K562 (cell line): ENCODE results near the gene APOM. TPM values are rescaled to one million over a fixed set of nuclear protein-coding genes. Genes with fewer than 3 reads are reported as not detected.
A peak's percentile ranks its signal among the peaks of the same experiment; 100 is the strongest.

ENCODE experiments used
- ATAC-seq: fragments of 200-7000 bp; cut with Tn5 transposase; 3 replicates; pipeline ENCODE4 v1.9.1; 2020; ENCODE audit warnings: moderate library complexity
- BruUV-seq: library from RNA; stranded (reverse); fragments of 400-500 nt; replicated peaks from 2 replicates; lab custom pipeline; 2021; lab: Mats Ljungman, UMichigan
- CTCF ChIA-PET: fragments of 300-600 bp; formaldehyde crosslinking; extraction: SDS; loops from one replicate; lab custom pipeline; 2021; ENCODE audit warnings: low intra/inter-chr PET ratio; lab: Yijun Ruan, JAX
- POLR2A ChIA-PET: fragments of 300-600, 350-650 bp; sonication (Branson Sonifier 250); formaldehyde crosslinking; extraction: SDS; loops from one replicate; lab custom pipeline; 2021; ENCODE audit warnings: antibody characterized with exemption, inconsistent platforms; lab: Yijun Ruan, JAX
- DNase-seq, 4 experiments: peaks; one replicate each; pipeline versions ENCODE4 v3.0.0 to v3.0.0-alpha.2; 2011 to 2018; ENCODE audit warnings: low spot score in 3 of 4, mixed read lengths in 3 of 4; ENCODE audit errors: extremely low read depth in 1 of 4
- FAIRE-seq: peaks from 2 replicates; lab custom pipeline; 2011; peaks lifted over from hg19 to GRCh38; lab: Jason Lieb, UNC
- H2AFZ ChIP-seq: 2 replicates; pipeline ENCODE4 v1.6.0; 2011; ENCODE audit warnings: low read depth, low read length, control low read depth, inconsistent platforms
- H3K27ac ChIP-seq: fragments of 200-600 bp; 3 replicates; pipeline ENCODE4 v1.8.0; 2011; ENCODE audit warnings: low read depth, mild to moderate bottlenecking, control low read depth, inconsistent platforms, low read length, moderate library complexity, mixed read lengths; ENCODE audit errors: extremely low read depth
- H3K27me3 ChIP-seq, 2 experiments: fragments of 300-600 bp in 1 of 2; 2 replicates in 1 of 2; 3 replicates in 1 of 2; pipeline versions ENCODE4 v1.6.0 to v1.8.0; 2011; ENCODE audit warnings: inconsistent platforms in 2 of 2, low read length in 2 of 2, mild to moderate bottlenecking in 1 of 2, mixed read lengths in 1 of 2, moderate library complexity in 1 of 2; ENCODE audit not compliant: control insufficient read depth in 2 of 2, insufficient read depth in 2 of 2
- H3K36me3 ChIP-seq: fragments of 300-600 bp; 3 replicates; pipeline ENCODE4 v1.8.0; 2011; ENCODE audit warnings: mild to moderate bottlenecking, low read length, inconsistent platforms; ENCODE audit not compliant: control insufficient read depth, insufficient read depth
- H3K4me1 ChIP-seq, 2 experiments: fragments of 200-600 bp in 1 of 2; replicated peaks in 1 of 2; 2 replicates in 1 of 2; 3 replicates in 1 of 2; pipeline versions ENCODE4 v1.5.1 to v1.8.0; 2011; ENCODE audit warnings: inconsistent platforms in 2 of 2, low read length in 2 of 2, mild to moderate bottlenecking in 1 of 2, mixed read lengths in 1 of 2, moderate library complexity in 1 of 2; ENCODE audit not compliant: control insufficient read depth in 2 of 2, insufficient read depth in 2 of 2
- H3K4me2 ChIP-seq: 2 replicates; pipeline ENCODE4 v1.6.1; 2011; ENCODE audit warnings: low read length, control low read depth, inconsistent platforms, mixed read lengths; ENCODE audit not compliant: insufficient read depth
- H3K4me3 ChIP-seq: fragments of 200-600 bp; sonication (generic), shearing (Covaris generic); 2 replicates; pipeline ENCODE4 v1.5.1; 2016; ENCODE audit warnings: control low read depth, inconsistent platforms
- H3K79me2 ChIP-seq: fragments of 200-600 bp; 3 replicates; pipeline ENCODE4 v1.8.0; 2011; ENCODE audit warnings: low read length, inconsistent platforms; ENCODE audit not compliant: control insufficient read depth, insufficient read depth
- H3K9ac ChIP-seq, 2 experiments: 2 replicates each; pipeline versions ENCODE4 v1.6.0 to v1.6.1; 2011; ENCODE audit warnings: low read depth in 2 of 2, low read length in 2 of 2, control low read depth in 1 of 2, inconsistent platforms in 1 of 2, mild to moderate bottlenecking in 1 of 2, mixed read lengths in 1 of 2; ENCODE audit not compliant: insufficient read depth in 1 of 2
- H3K9me1 ChIP-seq: one replicate; pipeline ENCODE4 v1.6.0; 2011; ENCODE audit warnings: inconsistent platforms, mild to moderate bottlenecking, low read length, moderate library complexity; ENCODE audit not compliant: control insufficient read depth, insufficient read depth
- H3K9me3 ChIP-seq: replicated peaks from 2 replicates; pipeline ENCODE4 v1.5.1; 2011; ENCODE audit warnings: low read depth, low read length, inconsistent platforms; ENCODE audit not compliant: control insufficient read depth, insufficient read depth
- H4K20me1 ChIP-seq: replicated peaks from 2 replicates; pipeline ENCODE4 v1.6.1; 2011; ENCODE audit warnings: low read length, inconsistent platforms, mixed read lengths; ENCODE audit not compliant: control insufficient read depth, insufficient read depth
- ARID1B ChIP-seq: fragments of 450-650 bp; IDR thresholded peaks from 2 replicates; pipeline ENCODE4 v1.6.1; 2016; ENCODE audit warnings: antibody characterized with exemption, mild to moderate bottlenecking, inconsistent platforms
- CTBP1 ChIP-seq: fragments of 450-650 bp; IDR thresholded peaks from 2 replicates; pipeline ENCODE4 v1.6.1; 2016; ENCODE audit warnings: borderline replicate concordance
- CTCF ChIP-seq, 3 experiments: IDR thresholded peaks in 2 of 3; conservative IDR thresholded peaks in 1 of 3; 2 replicates each; pipeline ENCODE4 v1.5.1; 2011 to 2012; ENCODE audit warnings: low read length in 3 of 3, mild to moderate bottlenecking in 3 of 3, control low read depth in 2 of 3, improper control_type of control experiment in 1 of 3, inconsistent platforms in 1 of 3, low read depth in 1 of 3, mixed read lengths in 1 of 3, moderate library complexity in 1 of 3; ENCODE audit not compliant: insufficient read depth in 2 of 3
- ERF ChIP-seq: fragments of 450-650 bp; formaldehyde crosslinking; IDR thresholded peaks from 2 replicates; pipeline ENCODE4 v1.4.0; 2020; ENCODE audit warnings: mild to moderate bottlenecking, mixed read lengths
- JUN ChIP-seq, 2 experiments: sonication (generic) in 1 of 2; formaldehyde crosslinking in 1 of 2; IDR thresholded peaks; 2 replicates each; pipeline versions ENCODE4 v1.6.1 to v1.8.0; 2012 to 2022; ENCODE audit warnings: borderline replicate concordance in 2 of 2, mild to moderate bottlenecking in 2 of 2, improper control_type of control experiment in 1 of 2, low read depth in 1 of 2, low read length in 1 of 2, missing genetic modification reagents in 1 of 2
- KDM1A ChIP-seq, 2 experiments: fragments of 450-650 bp; IDR thresholded peaks; 2 replicates each; pipeline ENCODE4 v1.6.1; 2016; ENCODE audit warnings: mild to moderate bottlenecking in 2 of 2
- KDM4B ChIP-seq, 2 experiments: fragments of 450-650 bp in 1 of 2; sonication (generic) in 1 of 2; IDR thresholded peaks; 2 replicates each; pipeline ENCODE4 v1.6.1; 2016 to 2017; ENCODE audit warnings: borderline replicate concordance in 2 of 2, antibody characterized with exemption in 1 of 2, low read depth in 1 of 2, mild to moderate bottlenecking in 1 of 2
- MITF ChIP-seq: IDR thresholded peaks from 2 replicates; pipeline ENCODE4 v1.6.1; 2014; ENCODE audit warnings: antibody characterized with exemption
- MLX ChIP-seq, 2 experiments: fragments of 450-650 bp in 1 of 2; sonication (generic) in 1 of 2; formaldehyde crosslinking; conservative IDR thresholded peaks; 2 replicates each; pipeline versions ENCODE4 v1.4.0 to v1.8.1; 2020 to 2022; ENCODE audit warnings: mild to moderate bottlenecking in 1 of 2, missing genetic modification reagents in 1 of 2
- NEUROD1 ChIP-seq: fragments of 150-350 bp; IDR thresholded peaks from 2 replicates; pipeline ENCODE4 v1.6.1; 2014; ENCODE audit warnings: borderline replicate concordance, low read length, low read depth; ENCODE audit not compliant: partially characterized antibody
- TEAD1 ChIP-seq, 2 experiments: fragments of 450-650 bp in 1 of 2; sonication (generic) in 1 of 2; formaldehyde crosslinking; IDR thresholded peaks; 2 replicates each; pipeline versions ENCODE4 v1.4.0 to v1.8.0; 2020 to 2022; ENCODE audit warnings: mild to moderate bottlenecking in 2 of 2, missing genetic modification reagents in 1 of 2
- ZNF695 ChIP-seq: fragments of 450-650 bp; formaldehyde crosslinking; IDR thresholded peaks from 2 replicates; pipeline ENCODE4 v1.4.0; 2020; ENCODE audit warnings: mild to moderate bottlenecking, moderate library complexity
- WGBS: fragments of 100-300 bp; shearing (Covaris generic); methylation state at CpG from one replicate; pipeline ENCODE4 v1.1.6; 2016; ENCODE audit warnings: low coverage, mixed read lengths; ENCODE audit not compliant: insufficient coverage; ENCODE audit errors: missing lambda C conversion rate; 5-methylcytosine and 5-hydroxymethylcytosine counted together
- in situ Hi-C: fragments of 300-500 bp; cut with MboI; formaldehyde crosslinking; loops from 4 replicates; pipeline ENCODE4 v1.15.0; 2018; ENCODE audit warnings: inconsistent platforms, mixed read lengths
- intact Hi-C: fragments of 100-400 bp; cut with micrococcal nuclease; formaldehyde crosslinking; loops from 2 replicates; pipeline ENCODE4 v1.14.2; 2022
- polyA plus RNA-seq, 8 experiments: library from polyadenylated mRNA; depleted of rRNA in 4 of 8; stranded (reverse) in 5 of 8; unstranded in 3 of 8; fragments of >200 nt; fragmentation: Nextera tagmentation in 2 of 8; fragmentation: Illumina TruSeq in 1 of 8; extraction: Ambion mirVana in 2 of 8; extraction: Trizol in 1 of 8; gene quantifications; 2 replicates each; pipeline versions ENCODE4 v1.2.1 to v1.2.3, GENCODE V29; 2011 to 2014; ENCODE audit warnings: inconsistent platforms in 1 of 8, missing spikeins in 1 of 8
- total RNA-seq, 7 experiments: library from RNA; depleted of rRNA in 6 of 7; stranded (reverse); fragments of >200 nt in 6 of 7; fragmentation: Illumina TruSeq in 2 of 7; extraction: Trizol in 2 of 7; gene quantifications; 2 replicates each; pipeline versions ENCODE4 v1.2.1 to v1.2.3, GENCODE V29; 2011 to 2021; ENCODE audit warnings: low replicate concordance in 1 of 7

Gene APOM
- total and polyA plus RNA-seq, 9 of the 15 experiments (the other 6 are each of a cell fraction or from before 2014, with no cell fraction given): 5.7 to 24.3 (median 10.4) TPM

- TF ChIP-seq TEAD1 (CRISPR knock-in tag; IDR thresholded peaks at IDR 0.05): peak in 1 of 2 experiments; percentile 55; a peak in 1 of 4 replicates
- TF ChIP-seq KDM1A (IDR thresholded peaks at IDR 0.05): peak; percentile 46 to 48; a peak in 2 of 4 replicates
- TF ChIP-seq ZNF695: 0 out of 2 replicates have a peak, but pooled peaks have one; percentile 68
- TF ChIP-seq MITF: no peak
- TF ChIP-seq CTBP1: peak; percentile 50; the same call in 1 of the 2 replicates
- TF ChIP-seq, all 486 proteins: peak for 13
Observed at GRCh38 chr6:31677955-31678354, 22.3 kb downstream of the APOM start (continued).

GRCh38 chr6:31680226-31681134, 24.8 kb downstream of the APOM start, which contains the start of gene LY6G5C:
Gene LY6G5C, minus strand, starts transcription at chr6:31681067. Its CDS starts 694 bp downstream, at chr6:31680373.
- Histone ChIP-seq H2AFZ (peak within 1 kb of the TSS; percentile 66), H3K27me3 (no peaks in the 10 kb centered on the region), H3K27ac (no peak within 1 kb of the TSS), H3K9me1 (no peaks in the 10 kb centered on the region), H3K4me2 (peak within 1 kb of the TSS; percentile 22; the same call in 1 of the 2 replicates), H3K4me1 (peaks cover 9 to 24% of the 10 kb centered on the region in 2 experiments), H3K79me2 (no peaks in the 10 kb centered on the region), H3K36me3 (peaks cover 6% of the 10 kb centered on the region; the same call in 1 of the 3 replicates), H3K9ac (peak within 1 kb of the TSS in 1 of 2 experiments; percentile 1; a peak in 1 of 4 replicates), H3K9me3 (no peaks in the 10 kb centered on the region), H4K20me1 (no peaks in the 10 kb centered on the region), H3K4me3 (no peak within 1 kb of the TSS)
- 9% methylated on average over 17 of the region's 17 CpGs for WGBS
- ChIA-PET CTCF (interaction anchor here (0.5 to 3.0 kb wide), 14 partner anchors 38 to 1139 kb away, joined by 3 to 35 read pairs (median 4); partner anchors contain the start of genes DDAH2 and NEU1), POLR2A (interaction anchor here (0.8 to 3.6 kb wide), 7 partner anchors 9 to 147 kb away, joined by 3 to 30 read pairs (median 4); partner anchors contain the start of genes GPANK1, HSPA1B and VWA7)
- ATAC-seq (peak; percentile 88), FAIRE-seq (peak; percentile 93), DNase-seq (peak; percentile 82 to 94 (median 88))
- BruUV-seq: no TSS peak
- intact Hi-C loops: loop anchor here (1.0 to 2.0 kb wide), 6 partner anchors 49 to 182 kb away; partner anchors contain the start of genes ATP6V1G2, DDAH2, NEU1 and NFKBIL1
- in situ Hi-C loops: no loop called here
- TF ChIP-seq JUN (IDR thresholded peaks at IDR 0.05; ENCODE audit: borderline replicate concordance, low read depth, low read length) (peak; percentile 58; the same call in 1 of the 2 replicates), JUN (CRISPR knock-in tag; IDR thresholded peaks at IDR 0.05; ENCODE audit: borderline replicate concordance) (0 out of 2 replicates have a peak, but pooled peaks have one; percentile 54), KDM4B (IDR thresholded peaks at IDR 0.05; ENCODE audit: borderline replicate concordance in 2 of 2, low read depth in 1 of 2) (0 out of 4 replicates have a peak, but pooled peaks of 1 of the 2 experiments have one; percentile 12), MLX (CRISPR knock-in tag; conservative IDR thresholded peaks at IDR 0.05) (0 out of 4 replicates have a peak, but pooled peaks of 1 of the 2 experiments have one; percentile 50), NEUROD1 (peak; percentile 41), ERF (CRISPR knock-in tag) (0 out of 2 replicates have a peak, but pooled peaks have one; percentile 60), ARID1B (0 out of 2 replicates have a peak, but pooled peaks have one; percentile 7), CTCF (IDR thresholded peaks at IDR 0.05 in 2 of 3, conservative IDR thresholded peaks at IDR 0.05 in 1 of 3; ENCODE audit: insufficient read depth in 2 of 3, low read depth in 1 of 3, low read length in 3 of 3) (peak; percentile 96 to 99 (median 99))
